DND-41 (cell line): ENCODE results near the gene IFT122.
"Not testable (repeated sequence)": the region's sequence is repeated elsewhere in the genome, so short reads cannot be mapped to it uniquely, and the experiment has no call there.

ENCODE experiments used
- EZH2 ChIP-seq: IDR thresholded peaks from 3 replicates; pipeline ENCODE4 v1.6.1; 2012; ENCODE audit warnings: borderline replicate concordance, low read depth, mild to moderate bottlenecking, moderate library complexity, low read length, inconsistent platforms; ENCODE audit not compliant: severe bottlenecking
- TF ChIP-seq, protein P1 (sequence below): IDR thresholded peaks from 2 replicates; pipeline ENCODE4 v1.5.1; 2012; ENCODE audit warnings: borderline replicate concordance, low read length, moderate library complexity, mild to moderate bottlenecking; ENCODE audit not compliant: poor library complexity, severe bottlenecking; ENCODE audit errors: extremely low read depth

DNA sequence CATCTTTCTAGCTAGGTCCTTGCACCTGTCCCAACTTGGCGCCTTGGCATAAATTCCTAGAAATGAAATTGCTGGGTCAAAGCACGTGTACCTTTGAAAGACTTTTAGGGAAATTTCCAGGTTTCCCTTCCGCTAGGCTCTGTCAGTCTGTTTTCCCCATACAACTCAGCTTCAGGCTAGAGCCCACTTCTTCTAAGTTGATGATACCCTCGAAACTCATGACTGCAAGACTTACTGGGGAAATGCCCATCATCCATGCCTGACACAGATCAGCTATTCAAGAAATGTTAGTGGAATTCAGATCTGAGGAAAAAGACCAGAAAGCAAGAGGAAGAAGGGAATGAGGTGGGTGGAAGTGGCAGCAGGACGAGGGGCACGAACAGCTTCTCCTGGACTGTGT is 45.1 kb downstream of the IFT122 start:
- TF ChIP-seq, protein P1, sequence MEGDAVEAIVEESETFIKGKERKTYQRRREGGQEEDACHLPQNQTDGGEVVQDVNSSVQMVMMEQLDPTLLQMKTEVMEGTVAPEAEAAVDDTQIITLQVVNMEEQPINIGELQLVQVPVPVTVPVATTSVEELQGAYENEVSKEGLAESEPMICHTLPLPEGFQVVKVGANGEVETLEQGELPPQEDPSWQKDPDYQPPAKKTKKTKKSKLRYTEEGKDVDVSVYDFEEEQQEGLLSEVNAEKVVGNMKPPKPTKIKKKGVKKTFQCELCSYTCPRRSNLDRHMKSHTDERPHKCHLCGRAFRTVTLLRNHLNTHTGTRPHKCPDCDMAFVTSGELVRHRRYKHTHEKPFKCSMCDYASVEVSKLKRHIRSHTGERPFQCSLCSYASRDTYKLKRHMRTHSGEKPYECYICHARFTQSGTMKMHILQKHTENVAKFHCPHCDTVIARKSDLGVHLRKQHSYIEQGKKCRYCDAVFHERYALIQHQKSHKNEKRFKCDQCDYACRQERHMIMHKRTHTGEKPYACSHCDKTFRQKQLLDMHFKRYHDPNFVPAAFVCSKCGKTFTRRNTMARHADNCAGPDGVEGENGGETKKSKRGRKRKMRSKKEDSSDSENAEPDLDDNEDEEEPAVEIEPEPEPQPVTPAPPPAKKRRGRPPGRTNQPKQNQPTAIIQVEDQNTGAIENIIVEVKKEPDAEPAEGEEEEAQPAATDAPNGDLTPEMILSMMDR: not testable (repeated sequence)
- not testable (repeated sequence) for TF ChIP-seq EZH2
